Measurements from ENCODE around the gene LYL1. TPM values are rescaled to one million over a fixed set of nuclear protein-coding genes. Genes with fewer than 3 reads are reported as not detected.

Gene LYL1
- total RNA-seq, 2 donors from 2014 or later, result 6.9 to 17.9 TPM

GRCh38 chr19:13089857-13090507 is 12.7 kb downstream of the LYL1 start:
- Mint-ChIP-seq H3K4me3 (no peak overlapping the region), H3K27me3 (peaks cover 9% of the 10 kb centered on the region), H3K4me1 (peaks cover 14% of the 10 kb centered on the region), H3K36me3 (ENCODE audit: low read depth) (peaks cover 2% of the 10 kb centered on the region), H3K27ac (no peak overlapping the region)
- no peaks in the 10 kb centered on the region for H3K9me3 ChIP-seq (ENCODE audit: control insufficient read depth, low read length, poor library complexity, severe bottlenecking)
- no peak for ATAC-seq
- DNase-seq, result no peak

GRCh38 chr19:13089139-13089856 is 13.4 kb downstream of the LYL1 start:
- Mint-ChIP-seq H3K27ac (no peak overlapping the region), H3K4me3 (no peak overlapping the region), H3K27me3 (peaks cover 10% of the 10 kb centered on the region), H3K36me3 (ENCODE audit: low read depth) (peaks cover 2% of the 10 kb centered on the region), H3K4me1 (peaks cover 10% of the 10 kb centered on the region)
- H3K9me3 ChIP-seq (ENCODE audit: control insufficient read depth, low read length, poor library complexity, severe bottlenecking), result no peaks in the 10 kb centered on the region
- ATAC-seq, result peak; percentile 65
- no peak for DNase-seq

- H3K9me3 ChIP-seq (ENCODE audit: control insufficient read depth, low read length, poor library complexity, severe bottlenecking), result no peaks in the 10 kb centered on the region
- Mint-ChIP-seq H3K27ac (no peak overlapping the region), H3K4me1 (peaks cover 7% of the 10 kb centered on the region), H3K4me3 (peak overlapping the region; percentile 19), H3K36me3 (ENCODE audit: low read depth) (peaks cover 2% of the 10 kb centered on the region), H3K27me3 (peaks cover 13% of the 10 kb centered on the region)
- no peak for DNase-seq
- ATAC-seq, result no peak
Measured at GRCh38 chr19:13087795-13088537, 14.7 kb downstream of the LYL1 start.

GRCh38 chr19:13087295-13087694 is 15.4 kb downstream of the LYL1 start:
- H3K27me3 Mint-ChIP-seq, result peaks cover 13% of the 10 kb centered on the region
- DNase-seq (no peak), ATAC-seq (no peak)
- H3K4me1 Mint-ChIP-seq, result peaks cover 7% of the 10 kb centered on the region
- no peak overlapping the region for H3K4me3 Mint-ChIP-seq
- peaks cover 2% of the 10 kb centered on the region for H3K36me3 Mint-ChIP-seq (ENCODE audit: low read depth)
- no peak overlapping the region for H3K27ac Mint-ChIP-seq
- H3K9me3 ChIP-seq (ENCODE audit: control insufficient read depth, low read length, poor library complexity, severe bottlenecking), result no peaks in the 10 kb centered on the region

- Mint-ChIP-seq H3K36me3 (ENCODE audit: low read depth) (peaks cover 2% of the 10 kb centered on the region), H3K27me3 (peaks cover 13% of the 10 kb centered on the region), H3K27ac (no peak overlapping the region), H3K4me3 (no peak overlapping the region), H3K4me1 (peaks cover 7% of the 10 kb centered on the region)
- ATAC-seq (no peak), DNase-seq (no peak)
- no peaks in the 10 kb centered on the region for H3K9me3 ChIP-seq (ENCODE audit: control insufficient read depth, low read length, poor library complexity, severe bottlenecking)
Measured at GRCh38 chr19:13086341-13086740, 16.3 kb downstream of the LYL1 start.

- no peak for DNase-seq
- no peak for ATAC-seq
- H3K9me3 ChIP-seq (ENCODE audit: control insufficient read depth, low read length, poor library complexity, severe bottlenecking), result no peaks in the 10 kb centered on the region
- H3K4me1 Mint-ChIP-seq, result peaks cover 7% of the 10 kb centered on the region
- H3K27ac Mint-ChIP-seq, result no peak overlapping the region
- H3K36me3 Mint-ChIP-seq (ENCODE audit: low read depth), result peaks cover 2% of the 10 kb centered on the region
- H3K27me3 Mint-ChIP-seq, result peaks cover 13% of the 10 kb centered on the region
- no peak overlapping the region for H3K4me3 Mint-ChIP-seq
Measured at GRCh38 chr19:13085666-13086065, 17.0 kb downstream of the LYL1 start.

- Mint-ChIP-seq H3K27ac (no peak overlapping the region), H3K4me1 (peaks cover 11% of the 10 kb centered on the region), H3K36me3 (ENCODE audit: low read depth) (peaks cover 2% of the 10 kb centered on the region), H3K4me3 (no peak overlapping the region), H3K27me3 (peaks cover 13% of the 10 kb centered on the region)
- DNase-seq (no peak), ATAC-seq (no peak)
- H3K9me3 ChIP-seq (ENCODE audit: control insufficient read depth, low read length, poor library complexity, severe bottlenecking), result no peaks in the 10 kb centered on the region
Measured at GRCh38 chr19:13083627-13084026, 19.0 kb downstream of the LYL1 start.

- Mint-ChIP-seq H3K27ac (no peak overlapping the region), H3K4me1 (peaks cover 11% of the 10 kb centered on the region), H3K36me3 (ENCODE audit: low read depth) (peaks cover 2% of the 10 kb centered on the region), H3K27me3 (peaks cover 13% of the 10 kb centered on the region), H3K4me3 (no peak overlapping the region)
- no peaks in the 10 kb centered on the region for H3K9me3 ChIP-seq (ENCODE audit: control insufficient read depth, low read length, poor library complexity, severe bottlenecking)
- DNase-seq (no peak), ATAC-seq (no peak)
Measured at GRCh38 chr19:13083008-13083404, 19.7 kb downstream of the LYL1 start.

- DNase-seq (no peak), ATAC-seq (no peak)
- Mint-ChIP-seq H3K27me3 (peaks cover 13% of the 10 kb centered on the region), H3K27ac (no peak overlapping the region), H3K36me3 (ENCODE audit: low read depth) (peaks cover 2% of the 10 kb centered on the region), H3K4me3 (no peak overlapping the region), H3K4me1 (peaks cover 13% of the 10 kb centered on the region)
- H3K9me3 ChIP-seq (ENCODE audit: control insufficient read depth, low read length, poor library complexity, severe bottlenecking), result no peaks in the 10 kb centered on the region
Measured at GRCh38 chr19:13082192-13083007, 20.3 kb downstream of the LYL1 start.

GRCh38 chr19:13079542-13079986 is 23.1 kb downstream of the LYL1 start:
- H3K9me3 ChIP-seq (ENCODE audit: control insufficient read depth, low read length, poor library complexity, severe bottlenecking), result no peaks in the 10 kb centered on the region
- Mint-ChIP-seq H3K27me3 (peaks cover 4% of the 10 kb centered on the region), H3K27ac (no peak overlapping the region), H3K36me3 (ENCODE audit: low read depth) (no peaks in the 10 kb centered on the region), H3K4me3 (no peak overlapping the region), H3K4me1 (peaks cover 8% of the 10 kb centered on the region)
- DNase-seq (no peak), ATAC-seq (peak; percentile 35)

GRCh38 chr19:13078897-13079541 is 23.6 kb downstream of the LYL1 start:
- peaks cover 2% of the 10 kb centered on the region for H3K27me3 Mint-ChIP-seq
- peaks cover 6% of the 10 kb centered on the region for H3K4me1 Mint-ChIP-seq
- no peak overlapping the region for H3K27ac Mint-ChIP-seq
- ATAC-seq, result no peak
- H3K9me3 ChIP-seq (ENCODE audit: control insufficient read depth, low read length, poor library complexity, severe bottlenecking), result no peaks in the 10 kb centered on the region
- DNase-seq, result no peak
- H3K36me3 Mint-ChIP-seq (ENCODE audit: low read depth), result no peaks in the 10 kb centered on the region
- H3K4me3 Mint-ChIP-seq, result no peak overlapping the region

GRCh38 chr19:13078381-13078780 is 24.3 kb downstream of the LYL1 start:
- peaks cover 6% of the 10 kb centered on the region for H3K4me1 Mint-ChIP-seq
- H3K4me3 Mint-ChIP-seq, result no peak overlapping the region
- H3K27me3 Mint-ChIP-seq, result peaks cover 4% of the 10 kb centered on the region
- no peak for DNase-seq
- no peak overlapping the region for H3K27ac Mint-ChIP-seq
- ATAC-seq, result no peak
- H3K9me3 ChIP-seq (ENCODE audit: control insufficient read depth, low read length, poor library complexity, severe bottlenecking), result no peaks in the 10 kb centered on the region
- H3K36me3 Mint-ChIP-seq (ENCODE audit: low read depth), result no peaks in the 10 kb centered on the region
